ENCODE results near the gene ZFAND6. TPM values are rescaled to one million over a fixed set of nuclear protein-coding genes. Genes with fewer than 3 reads are reported as not detected.

Gene ZFAND6
- total and polyA plus RNA-seq, 4 donors = 47.6 to 102 (median 82.4) TPM

- DNase-seq (ENCODE audit: low spot score) = no peak
Observed at GRCh38 chr15:80090041-80090440, 30.6 kb downstream of the ZFAND6 start.

GRCh38 chr15:80090879-80091503 lies 31.5 kb downstream of the ZFAND6 start:
- H3K4me1 ChIP-seq (ENCODE audit: control insufficient read depth in 4 of 4, insufficient read depth in 4 of 4, low read length in 3 of 4) = peaks cover 0 to 7% (median under 1%) of the 10 kb centered on the region in 4 donors
- no peaks in the 10 kb centered on the region for H3K27me3 ChIP-seq (ENCODE audit: control insufficient read depth in 4 of 4, insufficient read depth in 4 of 4, low read length in 3 of 4)
- TF ChIP-seq RAD21 (IDR thresholded peaks at IDR 0.05) = peak in 1 of 2 donors; percentile 25
- no peak for TF ChIP-seq FOXA1 (IDR thresholded peaks at IDR 0.05)
- peak; percentile 23 for TF ChIP-seq CTCF (IDR thresholded peaks at IDR 0.05; ENCODE audit: low read depth, low read length, missing input control)
- no peak for TF ChIP-seq JUND (IDR thresholded peaks at IDR 0.05)
- no peak for TF ChIP-seq HNF4A (conservative IDR thresholded peaks at IDR 0.05)
- TF ChIP-seq YY1 (IDR thresholded peaks at IDR 0.05) = no peak
- TF ChIP-seq GABPA (IDR thresholded peaks at IDR 0.05 in 1 of 2, conservative IDR thresholded peaks at IDR 0.05 in 1 of 2) = no peak
- H3K9me3 ChIP-seq (ENCODE audit: control insufficient read depth in 4 of 4, low read length in 3 of 4) = no peaks in the 10 kb centered on the region
- H3K4me3 ChIP-seq (ENCODE audit: low read depth in 1 of 3, low read length in 3 of 3) = no peak overlapping the region
- WGBS = 91% methylated on average over 7 of the region's 7 CpGs
- no peak overlapping the region for H3K9ac ChIP-seq (ENCODE audit: low read depth in 1 of 2, low read length in 2 of 2)
- DNase-seq (ENCODE audit: low spot score) = no peak
- H3K36me3 ChIP-seq (ENCODE audit: control insufficient read depth in 4 of 4, insufficient read depth in 3 of 4, low read depth in 1 of 4, low read length in 3 of 4) = no peaks in the 10 kb centered on the region
- H3K27ac ChIP-seq (ENCODE audit: low read depth in 1 of 2, low read length in 2 of 2) = no peak overlapping the region

More at GRCh38 chr15:80090041-80090440, 30.6 kb downstream of the ZFAND6 start:
- H3K36me3 ChIP-seq (ENCODE audit: control insufficient read depth in 4 of 4, insufficient read depth in 3 of 4, low read depth in 1 of 4, low read length in 3 of 4) = no peaks in the 10 kb centered on the region
- no peak overlapping the region for H3K27ac ChIP-seq (ENCODE audit: low read depth in 1 of 2, low read length in 2 of 2)
- TF ChIP-seq RXRA (IDR thresholded peaks at IDR 0.05) = no peak
- TF ChIP-seq TAF1 (conservative IDR thresholded peaks at IDR 0.05) = no peak
- TF ChIP-seq CTCF (IDR thresholded peaks at IDR 0.05; ENCODE audit: low read depth, low read length, missing input control) = no peak
- TF ChIP-seq GABPA (IDR thresholded peaks at IDR 0.05 in 1 of 2, conservative IDR thresholded peaks at IDR 0.05 in 1 of 2) = no peak
- TF ChIP-seq FOXA2 (IDR thresholded peaks at IDR 0.05) = no peak
- TF ChIP-seq NR2F2 (IDR thresholded peaks at IDR 0.05) = no peak
- TF ChIP-seq REST (IDR thresholded peaks at IDR 0.05) = no peak
- TF ChIP-seq YY1 (IDR thresholded peaks at IDR 0.05) = no peak
- no peak for TF ChIP-seq HNF4A (conservative IDR thresholded peaks at IDR 0.05)
- TF ChIP-seq EGR1 (IDR thresholded peaks at IDR 0.05; ENCODE audit: low read depth in 2 of 2) = no peak
- peaks cover 0 to 7% (median 3%) of the 10 kb centered on the region in 4 donors for H3K4me1 ChIP-seq (ENCODE audit: control insufficient read depth in 4 of 4, insufficient read depth in 4 of 4, low read length in 3 of 4)
- no peaks in the 10 kb centered on the region for H3K27me3 ChIP-seq (ENCODE audit: control insufficient read depth in 4 of 4, insufficient read depth in 4 of 4, low read length in 3 of 4)
- no peak overlapping the region for H3K4me3 ChIP-seq (ENCODE audit: low read depth in 1 of 3, low read length in 3 of 3)
- WGBS = 95% methylated on average over 1 of the region's 1 CpG
- no peaks in the 10 kb centered on the region for H3K9me3 ChIP-seq (ENCODE audit: control insufficient read depth in 4 of 4, low read length in 3 of 4)
- no peak overlapping the region for H3K9ac ChIP-seq (ENCODE audit: low read depth in 1 of 2, low read length in 2 of 2)

Measured in liver (tissue), 9 donors.